ENCODE data around the gene JUN. TPM values are rescaled to one million over a fixed set of nuclear protein-coding genes. Genes with fewer than 3 reads are reported as not detected.

Gene JUN
- polyA plus RNA-seq, 1 of the 3 experiments (the other 2 are of a cell fraction) = 66.5 TPM

DNA sequence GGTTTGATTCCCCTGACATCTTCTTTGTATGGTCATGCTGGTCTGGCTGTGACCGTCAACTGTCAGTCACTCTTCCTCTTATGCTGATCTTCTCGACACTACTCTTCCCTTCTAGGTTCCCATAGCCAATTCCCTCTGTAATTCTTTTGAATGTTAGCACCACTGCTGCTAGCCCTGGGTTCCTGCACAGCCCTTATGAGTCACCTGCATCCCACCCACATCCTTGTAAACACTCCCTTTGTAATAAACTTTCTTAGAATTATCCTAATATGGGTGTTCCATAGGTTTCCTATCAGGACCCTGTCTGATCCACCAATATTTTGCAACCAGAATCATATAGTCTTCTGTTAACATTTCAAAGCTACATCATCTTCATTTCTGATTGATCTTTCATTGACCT, 37.1 kb downstream of the JUN start (continued):
- TF ChIP-seq MEF2A (IDR thresholded peaks at IDR 0.05; ENCODE audit: borderline replicate concordance, low read depth) (no peak), ELF1 (IDR thresholded peaks at IDR 0.05) (no peak), EP300 (IDR thresholded peaks at IDR 0.05; ENCODE audit: borderline replicate concordance in 1 of 2, low read depth in 1 of 2, low read length in 1 of 2) (no peak)
- TF ChIP-seq, protein P1, sequence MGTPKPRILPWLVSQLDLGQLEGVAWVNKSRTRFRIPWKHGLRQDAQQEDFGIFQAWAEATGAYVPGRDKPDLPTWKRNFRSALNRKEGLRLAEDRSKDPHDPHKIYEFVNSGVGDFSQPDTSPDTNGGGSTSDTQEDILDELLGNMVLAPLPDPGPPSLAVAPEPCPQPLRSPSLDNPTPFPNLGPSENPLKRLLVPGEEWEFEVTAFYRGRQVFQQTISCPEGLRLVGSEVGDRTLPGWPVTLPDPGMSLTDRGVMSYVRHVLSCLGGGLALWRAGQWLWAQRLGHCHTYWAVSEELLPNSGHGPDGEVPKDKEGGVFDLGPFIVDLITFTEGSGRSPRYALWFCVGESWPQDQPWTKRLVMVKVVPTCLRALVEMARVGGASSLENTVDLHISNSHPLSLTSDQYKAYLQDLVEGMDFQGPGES (IDR thresholded peaks at IDR 0.05; ENCODE audit: low read depth, low read length) = no peak
- TF ChIP-seq, protein P2, sequence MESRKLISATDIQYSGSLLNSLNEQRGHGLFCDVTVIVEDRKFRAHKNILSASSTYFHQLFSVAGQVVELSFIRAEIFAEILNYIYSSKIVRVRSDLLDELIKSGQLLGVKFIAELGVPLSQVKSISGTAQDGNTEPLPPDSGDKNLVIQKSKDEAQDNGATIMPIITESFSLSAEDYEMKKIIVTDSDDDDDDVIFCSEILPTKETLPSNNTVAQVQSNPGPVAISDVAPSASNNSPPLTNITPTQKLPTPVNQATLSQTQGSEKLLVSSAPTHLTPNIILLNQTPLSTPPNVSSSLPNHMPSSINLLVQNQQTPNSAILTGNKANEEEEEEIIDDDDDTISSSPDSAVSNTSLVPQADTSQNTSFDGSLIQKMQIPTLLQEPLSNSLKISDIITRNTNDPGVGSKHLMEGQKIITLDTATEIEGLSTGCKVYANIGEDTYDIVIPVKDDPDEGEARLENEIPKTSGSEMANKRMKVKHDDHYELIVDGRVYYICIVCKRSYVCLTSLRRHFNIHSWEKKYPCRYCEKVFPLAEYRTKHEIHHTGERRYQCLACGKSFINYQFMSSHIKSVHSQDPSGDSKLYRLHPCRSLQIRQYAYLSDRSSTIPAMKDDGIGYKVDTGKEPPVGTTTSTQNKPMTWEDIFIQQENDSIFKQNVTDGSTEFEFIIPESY (IDR thresholded peaks at IDR 0.05; ENCODE audit: borderline replicate concordance, low read depth) = no peak

DNA sequence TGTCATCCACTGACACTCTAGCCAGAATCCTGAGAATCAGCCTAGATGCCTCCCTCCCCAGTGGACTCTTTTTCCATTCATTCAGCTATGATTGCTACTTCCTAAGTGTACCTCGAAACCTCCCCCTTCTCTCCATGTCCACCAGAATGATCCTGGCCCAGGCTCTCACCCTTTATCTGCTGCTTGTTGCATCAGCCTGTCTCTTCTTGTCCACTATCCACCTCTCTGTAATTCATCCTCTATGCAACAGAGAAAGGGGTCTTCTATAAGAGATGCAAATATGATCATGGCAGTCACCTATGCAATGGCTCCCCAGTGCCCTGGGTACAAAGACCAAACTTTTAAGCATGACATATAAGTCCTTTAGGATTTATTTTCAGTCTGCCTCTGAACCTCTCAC, 37.7 kb downstream of the JUN start:
- Histone ChIP-seq H3K9me2 (no peaks in the 10 kb centered on the region), H3K9ac (no peak overlapping the region), H3K4me3 (ENCODE audit: low read depth in 2 of 2, low read length in 1 of 2) (no peak overlapping the region), H3K9me3 (no peaks in the 10 kb centered on the region), H2AFZ (ENCODE audit: low read depth) (no peak overlapping the region), H3K4me2 (no peak overlapping the region), H4K20me1 (ENCODE audit: insufficient read depth) (no peaks in the 10 kb centered on the region), H3K27ac (ENCODE audit: low read depth in 2 of 2, low read length in 1 of 2) (no peak overlapping the region), H3F3A (replicated peaks; ENCODE audit: insufficient read depth) (no peaks in the 10 kb centered on the region), H3K4me1 (ENCODE audit: control insufficient read depth in 1 of 2, insufficient read depth in 2 of 2, low read depth in 1 of 2, low read length in 1 of 2) (no peaks in the 10 kb centered on the region; a peak in 1 of 4 replicates), H3K36me3 (replicated peaks in 1 of 2; ENCODE audit: control insufficient read depth in 1 of 2, insufficient read depth in 2 of 2, low read length in 1 of 2) (no peaks in the 10 kb centered on the region), H3K79me2 (ENCODE audit: insufficient read depth) (no peaks in the 10 kb centered on the region), H3K27me3 (ENCODE audit: insufficient read depth) (no peaks in the 10 kb centered on the region)
- no peak for DNase-seq
- WGBS (ENCODE audit: low lambda C conversion rate) = 100% methylated on average over 1 of the region's 1 CpG
- ChIA-PET POLR2A (no interaction called here), CTCF (interaction anchor here (0.5 to 6.2 kb wide), 3 partner anchors 953 to 1201 kb away, joined by 3 to 48 read pairs (median 3); no protein-coding TSS in a partner anchor)
- TF ChIP-seq, protein P3, sequence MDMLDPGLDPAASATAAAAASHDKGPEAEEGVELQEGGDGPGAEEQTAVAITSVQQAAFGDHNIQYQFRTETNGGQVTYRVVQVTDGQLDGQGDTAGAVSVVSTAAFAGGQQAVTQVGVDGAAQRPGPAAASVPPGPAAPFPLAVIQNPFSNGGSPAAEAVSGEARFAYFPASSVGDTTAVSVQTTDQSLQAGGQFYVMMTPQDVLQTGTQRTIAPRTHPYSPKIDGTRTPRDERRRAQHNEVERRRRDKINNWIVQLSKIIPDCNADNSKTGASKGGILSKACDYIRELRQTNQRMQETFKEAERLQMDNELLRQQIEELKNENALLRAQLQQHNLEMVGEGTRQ (IDR thresholded peaks at IDR 0.05; ENCODE audit: borderline replicate concordance, low read depth, low read length) = no peak
- TF ChIP-seq EP300 (IDR thresholded peaks at IDR 0.05; ENCODE audit: borderline replicate concordance in 1 of 2, low read depth in 1 of 2, low read length in 1 of 2) (no peak), SIN3A (IDR thresholded peaks at IDR 0.05; ENCODE audit: borderline replicate concordance, low read depth, low read length) (no peak), TCF12 (IDR thresholded peaks at IDR 0.05) (no peak), POLR2AphosphoS5 (IDR thresholded peaks at IDR 0.05; ENCODE audit: low read depth, low read length) (no peak), EZH2phosphoT487 (IDR thresholded peaks at IDR 0.05; ENCODE audit: borderline replicate concordance, low read depth) (no peak), JUND (IDR thresholded peaks at IDR 0.05) (no peak), RAD21 (IDR thresholded peaks at IDR 0.05; ENCODE audit: low read length) (no peak), FOXJ3 (CRISPR knock-in tag; IDR thresholded peaks at IDR 0.05) (no peak), TAF1 (IDR thresholded peaks at IDR 0.05; ENCODE audit: borderline replicate concordance, low read depth, low read length) (no peak), NFIC (IDR thresholded peaks at IDR 0.05; ENCODE audit: borderline replicate concordance) (no peak), MXI1 (IDR thresholded peaks at IDR 0.05; ENCODE audit: low read depth, low read length) (no peak)
- TF ChIP-seq, protein P4, sequence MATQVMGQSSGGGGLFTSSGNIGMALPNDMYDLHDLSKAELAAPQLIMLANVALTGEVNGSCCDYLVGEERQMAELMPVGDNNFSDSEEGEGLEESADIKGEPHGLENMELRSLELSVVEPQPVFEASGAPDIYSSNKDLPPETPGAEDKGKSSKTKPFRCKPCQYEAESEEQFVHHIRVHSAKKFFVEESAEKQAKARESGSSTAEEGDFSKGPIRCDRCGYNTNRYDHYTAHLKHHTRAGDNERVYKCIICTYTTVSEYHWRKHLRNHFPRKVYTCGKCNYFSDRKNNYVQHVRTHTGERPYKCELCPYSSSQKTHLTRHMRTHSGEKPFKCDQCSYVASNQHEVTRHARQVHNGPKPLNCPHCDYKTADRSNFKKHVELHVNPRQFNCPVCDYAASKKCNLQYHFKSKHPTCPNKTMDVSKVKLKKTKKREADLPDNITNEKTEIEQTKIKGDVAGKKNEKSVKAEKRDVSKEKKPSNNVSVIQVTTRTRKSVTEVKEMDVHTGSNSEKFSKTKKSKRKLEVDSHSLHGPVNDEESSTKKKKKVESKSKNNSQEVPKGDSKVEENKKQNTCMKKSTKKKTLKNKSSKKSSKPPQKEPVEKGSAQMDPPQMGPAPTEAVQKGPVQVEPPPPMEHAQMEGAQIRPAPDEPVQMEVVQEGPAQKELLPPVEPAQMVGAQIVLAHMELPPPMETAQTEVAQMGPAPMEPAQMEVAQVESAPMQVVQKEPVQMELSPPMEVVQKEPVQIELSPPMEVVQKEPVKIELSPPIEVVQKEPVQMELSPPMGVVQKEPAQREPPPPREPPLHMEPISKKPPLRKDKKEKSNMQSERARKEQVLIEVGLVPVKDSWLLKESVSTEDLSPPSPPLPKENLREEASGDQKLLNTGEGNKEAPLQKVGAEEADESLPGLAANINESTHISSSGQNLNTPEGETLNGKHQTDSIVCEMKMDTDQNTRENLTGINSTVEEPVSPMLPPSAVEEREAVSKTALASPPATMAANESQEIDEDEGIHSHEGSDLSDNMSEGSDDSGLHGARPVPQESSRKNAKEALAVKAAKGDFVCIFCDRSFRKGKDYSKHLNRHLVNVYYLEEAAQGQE (IDR thresholded peaks at IDR 0.05; ENCODE audit: low read depth, low read length) = no peak
- TF ChIP-seq, protein P2 (IDR thresholded peaks at IDR 0.05; ENCODE audit: borderline replicate concordance, low read depth) = no peak
- TF ChIP-seq, protein P5, sequence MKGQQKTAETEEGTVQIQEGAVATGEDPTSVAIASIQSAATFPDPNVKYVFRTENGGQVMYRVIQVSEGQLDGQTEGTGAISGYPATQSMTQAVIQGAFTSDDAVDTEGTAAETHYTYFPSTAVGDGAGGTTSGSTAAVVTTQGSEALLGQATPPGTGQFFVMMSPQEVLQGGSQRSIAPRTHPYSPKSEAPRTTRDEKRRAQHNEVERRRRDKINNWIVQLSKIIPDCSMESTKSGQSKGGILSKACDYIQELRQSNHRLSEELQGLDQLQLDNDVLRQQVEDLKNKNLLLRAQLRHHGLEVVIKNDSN (IDR thresholded peaks at IDR 0.05; ENCODE audit: borderline replicate concordance, low read depth) = no peak
- TF ChIP-seq, protein P6, sequence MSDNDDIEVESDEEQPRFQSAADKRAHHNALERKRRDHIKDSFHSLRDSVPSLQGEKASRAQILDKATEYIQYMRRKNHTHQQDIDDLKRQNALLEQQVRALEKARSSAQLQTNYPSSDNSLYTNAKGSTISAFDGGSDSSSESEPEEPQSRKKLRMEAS (IDR thresholded peaks at IDR 0.05; ENCODE audit: low read depth) = no peak

Data from SK-N-SH (cell line).